Liver (tissue), 3 donors: Measurements from ENCODE around the gene HRC.

Source experiments
- ATF3 ChIP-seq: IDR thresholded peaks from 2 replicates; pipeline ENCODE4 v1.6.1; 2016; ENCODE audit warnings: antibody characterized with exemption
- CTCF ChIP-seq: fragments of 150-350 bp; IDR thresholded peaks from 2 replicates; pipeline ENCODE4 v1.5.1; 2017; ENCODE audit warnings: improper control_type of control experiment, low read depth, low read length; ENCODE audit not compliant: missing input control
- FOXA1 ChIP-seq: IDR thresholded peaks from 2 replicates; pipeline ENCODE4 v1.6.1; 2016; ENCODE audit warnings: antibody characterized with exemption
- FOXA2 ChIP-seq: IDR thresholded peaks from 2 replicates; pipeline ENCODE4 v1.6.1; 2016; ENCODE audit warnings: antibody characterized with exemption
- JUND ChIP-seq, 2 donors: IDR thresholded peaks; 2 replicates each; pipeline ENCODE4 v1.6.1; 2016; ENCODE audit warnings: antibody characterized with exemption in 2 of 2
- MAX ChIP-seq: IDR thresholded peaks from 2 replicates; pipeline ENCODE4 v1.6.1; 2016; ENCODE audit warnings: antibody characterized with exemption
- NR2F2 ChIP-seq: IDR thresholded peaks from 2 replicates; pipeline ENCODE4 v1.6.1; 2016; ENCODE audit warnings: antibody characterized with exemption
- RAD21 ChIP-seq, 2 donors: IDR thresholded peaks; 2 replicates each; pipeline ENCODE4 v1.6.1; 2016; ENCODE audit warnings: antibody characterized with exemption in 2 of 2, mild to moderate bottlenecking in 2 of 2
- REST ChIP-seq: IDR thresholded peaks from 2 replicates; pipeline ENCODE4 v1.6.1; 2016; ENCODE audit warnings: antibody characterized with exemption, mild to moderate bottlenecking
- RXRA ChIP-seq, 2 donors: IDR thresholded peaks; 2 replicates each; pipeline ENCODE4 v1.6.1; 2017 to 2018; ENCODE audit warnings: antibody characterized with exemption in 2 of 2, mild to moderate bottlenecking in 1 of 2
- SP1 ChIP-seq: IDR thresholded peaks from 2 replicates; pipeline ENCODE4 v1.6.1; 2018; ENCODE audit warnings: antibody characterized with exemption, mild to moderate bottlenecking
- TAF1 ChIP-seq: conservative IDR thresholded peaks from 2 replicates; pipeline ENCODE4 v1.6.1; 2016; ENCODE audit warnings: antibody characterized with exemption, mild to moderate bottlenecking
- YY1 ChIP-seq: IDR thresholded peaks from 2 replicates; pipeline ENCODE4 v1.6.1; 2016; ENCODE audit warnings: antibody characterized with exemption, mild to moderate bottlenecking
- ZBTB33 ChIP-seq: IDR thresholded peaks from 2 replicates; pipeline ENCODE4 v1.6.1; 2016; ENCODE audit warnings: antibody characterized with exemption
- donor health status: healthy.
- donor health status: healthy.

- TF ChIP-seq ZBTB33 (no peak), CTCF (no peak), MAX (no peak), JUND (IDR thresholded peaks at IDR 0.05) (no peak), ATF3 (no peak), RAD21 (IDR thresholded peaks at IDR 0.05) (no peak), RXRA (IDR thresholded peaks at IDR 0.05) (no peak), REST (no peak), TAF1 (no peak), FOXA1 (no peak), YY1 (no peak), NR2F2 (no peak), SP1 (no peak), FOXA2 (no peak)
These were observed 12.3 kb downstream of the HRC start for GRCh38 chr19:49142866-49143335.
